ENCODE measurements around the gene KLRC2.
"Not testable (repeated sequence)": the region's sequence is repeated elsewhere in the genome, so short reads cannot be mapped to it uniquely, and the experiment has no call there.

KLRC2 gene

GRCh38 chr12:10404798-10405197 lies 31.0 kb downstream of the KLRC2 start:
- DNase-seq, result no peak

GRCh38 chr12:10400829-10401228 lies 35.0 kb downstream of the KLRC2 start:
- no peak for DNase-seq

DNA sequence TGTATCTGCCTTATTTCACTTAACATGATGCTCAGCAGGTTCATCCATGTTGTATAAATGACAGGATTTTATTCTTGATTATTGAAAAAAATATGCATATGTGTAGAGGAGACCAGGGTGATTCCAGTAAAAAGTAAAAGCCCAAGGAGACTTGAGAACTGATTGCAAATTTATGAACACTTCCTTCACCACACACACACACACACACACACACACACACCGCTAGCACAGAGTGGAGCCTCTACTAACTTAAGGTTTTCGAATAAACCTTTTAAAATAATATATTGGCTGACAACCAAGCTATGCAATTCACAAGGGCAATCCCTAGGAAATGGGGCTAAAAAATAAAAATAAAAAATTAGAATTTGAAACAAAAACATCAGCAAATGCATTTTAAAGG lies 37.6 kb downstream of the KLRC2 start:
- DNase-seq, result no peak

DNA sequence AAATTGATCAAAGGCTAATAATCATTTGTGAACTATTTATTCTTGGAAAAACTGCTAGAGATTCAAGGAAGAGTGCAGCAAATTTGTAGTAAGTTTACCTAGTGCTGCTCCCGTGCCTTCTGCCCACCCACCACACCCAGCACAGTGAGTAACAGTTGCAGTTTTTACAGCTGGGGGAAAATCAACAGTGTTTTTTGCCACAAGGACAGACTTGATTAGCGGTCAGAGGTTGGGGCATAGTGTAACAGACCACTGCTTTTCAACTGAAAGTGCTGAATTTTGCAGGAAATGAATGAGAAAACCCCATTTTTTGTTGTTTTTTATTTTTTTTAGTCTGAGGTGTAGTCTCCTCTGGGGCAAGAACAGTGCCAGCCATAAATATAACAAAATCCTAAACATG lies 38.5 kb downstream of the KLRC2 start:
- no peak for DNase-seq

- not testable (repeated sequence) for DNase-seq
Measured at GRCh38 chr12:10396176-10396575, 39.6 kb downstream of the KLRC2 start.

DNA sequence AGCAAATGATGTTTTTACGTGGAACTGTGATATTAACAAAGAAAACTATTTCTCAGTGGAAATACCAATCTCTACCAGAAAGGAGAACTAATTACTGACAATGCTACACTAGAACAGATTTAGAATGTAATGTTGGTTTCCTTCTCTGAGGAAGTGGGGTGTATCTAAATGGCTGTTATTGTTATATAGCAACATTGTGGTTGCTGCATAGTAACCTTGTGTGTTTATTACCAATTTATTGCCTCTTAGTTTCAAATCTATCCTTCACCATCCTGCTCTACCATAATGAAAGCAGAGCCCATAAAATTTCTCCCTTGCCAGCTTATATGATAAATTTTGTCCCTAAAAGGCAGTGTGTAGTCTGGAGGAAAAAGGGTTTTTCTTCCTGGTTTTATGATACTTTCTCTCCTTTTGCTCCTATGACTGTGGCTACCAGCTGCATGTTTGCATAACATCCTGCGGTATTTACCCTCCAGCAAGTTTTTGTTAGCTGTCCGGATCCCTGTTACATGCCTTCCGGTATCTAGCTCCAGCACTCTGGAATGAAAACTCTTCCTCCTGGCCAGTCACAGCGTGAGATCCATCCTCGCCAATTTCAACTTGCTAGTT lies 40.3 kb downstream of the KLRC2 start:
- DNase-seq, result no peak

- DNase-seq, result not testable (repeated sequence)
Measured at GRCh38 chr12:10394531-10395152, 41.2 kb downstream of the KLRC2 start.

DNA sequence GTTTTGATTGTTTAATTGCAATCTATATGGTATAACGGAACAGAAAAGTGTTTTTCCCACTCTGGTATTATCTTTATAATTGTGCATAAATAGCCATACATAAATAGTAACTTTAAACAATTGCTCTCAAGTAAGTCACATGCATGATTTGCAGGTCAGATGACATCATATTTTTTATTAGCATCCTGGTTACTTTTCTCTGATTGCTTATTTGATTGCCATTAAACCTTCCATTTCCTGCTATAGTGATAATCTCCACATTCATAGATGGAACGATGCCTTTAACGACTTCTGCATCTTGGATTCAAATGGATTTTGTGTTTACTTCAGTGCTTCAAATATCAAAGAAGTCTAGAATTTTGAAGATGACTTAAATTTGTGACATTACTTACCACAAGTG lies 42.5 kb downstream of the KLRC2 start:
- DNase-seq, result no peak

DNA sequence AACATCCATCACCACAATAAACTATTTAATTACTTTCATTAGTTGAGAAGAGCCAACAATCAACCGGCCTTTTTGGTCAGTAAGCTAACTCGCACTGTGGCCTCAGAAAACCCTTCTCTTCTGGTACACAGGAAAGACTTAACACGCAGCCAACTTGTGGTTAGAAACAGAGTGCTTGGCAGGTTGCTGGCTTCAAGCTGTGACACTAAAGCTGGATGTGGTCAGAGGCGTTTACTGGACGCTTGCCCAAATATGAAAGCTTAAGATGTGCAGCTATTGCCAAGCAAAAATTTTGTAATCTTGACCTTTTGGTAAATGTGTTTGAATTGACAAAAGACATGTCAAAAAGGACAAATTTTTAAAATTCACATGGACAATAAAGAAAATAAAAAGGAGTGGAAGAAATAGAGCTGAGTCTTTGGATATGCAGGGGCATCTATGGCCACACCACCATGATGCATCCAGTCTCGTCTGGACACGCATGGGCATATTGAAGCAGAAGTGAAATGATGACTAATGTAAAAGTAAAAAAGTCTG lies 43.3 kb downstream of the KLRC2 start:
- DNase-seq, result no peak

DNA sequence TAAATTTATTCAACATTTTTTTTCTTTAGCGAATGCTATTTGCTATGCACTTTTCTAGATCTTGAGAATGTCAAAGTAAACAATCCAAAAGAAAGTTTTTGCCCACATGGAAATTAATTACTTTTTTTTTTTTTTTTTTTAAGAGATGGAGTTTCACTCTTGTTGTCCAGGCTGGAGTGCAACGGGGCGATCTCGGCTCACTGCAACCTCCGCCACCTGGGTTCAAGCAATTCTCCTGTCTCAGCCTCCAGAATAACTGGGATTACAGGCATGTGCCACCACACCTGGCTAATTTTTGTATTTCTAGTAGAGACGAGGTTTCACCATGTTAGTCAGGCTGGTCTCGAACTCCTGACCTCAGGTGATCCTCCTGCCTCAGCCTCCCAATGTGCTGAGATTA lies 44.8 kb downstream of the KLRC2 start:
- not testable (repeated sequence) for DNase-seq

DNA sequence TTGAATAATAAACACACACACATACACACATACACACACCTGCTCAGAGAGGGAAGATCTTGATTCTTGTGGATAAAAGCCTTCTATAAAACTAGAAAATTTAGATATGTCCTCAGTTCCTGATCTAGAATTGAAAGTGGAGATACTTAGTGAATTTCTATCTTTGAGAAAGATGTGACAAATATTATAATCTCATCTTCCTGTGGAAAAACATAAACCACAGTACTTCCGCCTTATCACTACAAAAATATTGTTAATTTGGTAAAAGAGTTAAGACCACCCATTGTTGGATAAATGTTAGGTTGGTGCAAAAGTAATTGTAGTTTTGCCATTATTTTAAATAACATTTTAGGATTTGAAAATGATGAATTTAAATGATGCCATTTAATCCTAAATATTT lies 45.9 kb downstream of the KLRC2 start, which contains the start of gene KLRK1:
Gene KLRK1, minus strand, starts transcription at position 138 of the 400 bp plus-strand sequence. CDS start 1,231 bp downstream, outside the sequence.
- DNase-seq, result no peak

DNA sequence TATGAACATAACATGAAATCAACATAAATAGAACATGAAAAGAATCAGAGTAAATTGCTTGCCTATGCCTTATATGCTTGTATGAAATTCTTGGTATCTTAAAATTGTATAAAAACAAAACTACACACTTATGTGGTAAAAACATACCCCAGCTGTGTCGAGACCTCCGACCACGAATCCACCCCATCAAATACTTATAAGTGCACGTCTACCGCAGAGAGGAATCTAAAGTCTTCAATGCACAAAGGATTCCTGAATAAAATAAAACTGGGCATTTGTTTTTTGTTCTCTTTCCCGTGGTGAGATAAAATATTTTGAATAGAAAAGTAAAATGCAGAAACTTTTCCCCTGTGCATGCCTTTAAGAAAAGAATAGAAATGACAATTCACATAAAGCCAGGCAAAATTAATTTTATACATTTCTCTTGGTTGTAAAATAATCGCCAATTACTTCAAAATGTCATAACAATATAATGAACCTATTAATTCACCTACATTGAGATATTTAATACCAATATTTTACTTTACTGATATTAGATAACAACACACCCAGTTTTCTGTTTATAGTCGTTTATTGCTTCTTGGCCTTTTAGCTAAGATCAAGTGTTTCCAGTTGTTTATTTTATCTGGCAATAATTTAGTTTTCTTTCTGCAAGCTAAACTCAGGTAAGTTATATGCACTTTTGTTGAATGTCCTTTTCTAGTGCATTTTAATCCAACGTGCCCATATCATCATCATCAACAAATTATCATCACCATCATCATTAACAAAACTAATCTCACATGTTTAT lies 47.0 kb downstream of the KLRC2 start:
- DNase-seq, result no peak

DNA sequence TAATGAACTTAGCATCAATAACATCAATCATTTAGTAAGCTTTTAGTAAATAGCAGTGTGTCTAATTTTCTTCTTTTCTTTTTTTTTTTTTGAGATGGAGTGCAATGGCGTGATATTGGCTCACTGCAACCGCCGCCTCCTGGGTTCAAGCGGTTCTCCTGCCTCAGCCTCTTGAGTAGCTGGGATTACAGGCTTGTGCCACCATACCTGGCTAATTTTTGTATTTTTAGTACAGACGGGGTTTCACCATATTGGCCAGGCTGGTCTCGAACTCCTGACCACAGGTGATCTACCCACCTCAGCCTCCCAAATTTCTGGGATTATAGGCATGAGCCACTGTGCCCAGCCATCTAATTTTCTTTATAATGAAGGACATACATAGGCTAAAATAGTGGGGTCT lies 48.3 kb downstream of the KLRC2 start:
- not testable (repeated sequence) for DNase-seq

DNA sequence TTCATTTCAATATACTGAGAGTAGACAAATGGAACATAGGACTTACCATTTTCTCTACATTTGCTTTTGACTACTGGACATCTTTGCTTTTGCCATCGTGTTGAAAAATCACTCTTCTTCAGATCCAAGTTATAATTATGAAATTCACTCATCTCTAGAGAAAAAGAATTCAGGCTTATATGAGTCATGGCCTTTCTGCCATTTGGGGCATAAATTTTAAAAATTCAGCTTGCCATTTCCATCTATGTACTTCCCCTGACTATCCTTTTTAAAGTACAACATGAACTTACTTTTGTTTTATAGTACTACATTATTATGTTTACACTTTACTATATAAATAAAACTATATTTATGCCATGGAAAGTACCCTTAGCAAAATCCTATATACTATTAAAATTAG lies 49.0 kb downstream of the KLRC2 start:
- DNase-seq, result no peak

DNA sequence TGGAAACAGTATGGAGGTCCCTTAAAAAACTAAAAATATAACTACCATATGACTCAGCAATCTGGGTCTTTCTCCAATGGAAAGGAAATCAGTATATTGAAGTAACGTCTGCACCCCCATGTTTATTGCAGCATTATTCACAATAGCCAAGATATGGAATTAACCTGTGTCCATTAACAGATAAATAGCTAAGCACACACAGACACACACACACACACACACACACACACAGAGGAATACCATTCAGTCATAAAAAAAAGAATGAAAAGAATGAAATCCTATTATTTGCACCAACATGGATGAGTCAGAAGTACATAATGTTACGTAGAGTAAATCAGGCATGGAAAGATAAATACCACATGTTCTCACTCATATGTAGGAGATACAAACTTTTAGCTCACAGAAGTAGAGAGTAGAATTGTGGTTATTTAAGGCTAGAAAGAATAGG lies 50.6 kb downstream of the KLRC2 start:
- no peak for DNase-seq

DNA sequence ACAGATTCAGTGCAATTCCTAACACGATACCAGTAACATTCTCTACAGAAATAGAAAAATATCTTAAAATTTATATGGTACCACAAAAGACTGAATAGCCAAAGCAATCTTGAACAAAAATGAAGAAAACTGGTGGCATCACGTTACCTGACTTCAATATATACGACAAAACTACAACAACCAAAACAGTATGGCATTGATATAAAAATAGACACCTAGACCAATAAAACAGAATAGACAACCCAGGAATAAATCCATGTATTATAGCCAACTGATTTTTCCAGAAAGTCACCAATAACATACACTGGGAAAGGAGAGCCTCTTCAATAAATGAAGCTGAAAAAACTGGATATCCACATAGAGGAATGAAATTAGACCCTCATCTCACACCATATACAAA lies 51.6 kb downstream of the KLRC2 start:
- no peak for DNase-seq

DNA sequence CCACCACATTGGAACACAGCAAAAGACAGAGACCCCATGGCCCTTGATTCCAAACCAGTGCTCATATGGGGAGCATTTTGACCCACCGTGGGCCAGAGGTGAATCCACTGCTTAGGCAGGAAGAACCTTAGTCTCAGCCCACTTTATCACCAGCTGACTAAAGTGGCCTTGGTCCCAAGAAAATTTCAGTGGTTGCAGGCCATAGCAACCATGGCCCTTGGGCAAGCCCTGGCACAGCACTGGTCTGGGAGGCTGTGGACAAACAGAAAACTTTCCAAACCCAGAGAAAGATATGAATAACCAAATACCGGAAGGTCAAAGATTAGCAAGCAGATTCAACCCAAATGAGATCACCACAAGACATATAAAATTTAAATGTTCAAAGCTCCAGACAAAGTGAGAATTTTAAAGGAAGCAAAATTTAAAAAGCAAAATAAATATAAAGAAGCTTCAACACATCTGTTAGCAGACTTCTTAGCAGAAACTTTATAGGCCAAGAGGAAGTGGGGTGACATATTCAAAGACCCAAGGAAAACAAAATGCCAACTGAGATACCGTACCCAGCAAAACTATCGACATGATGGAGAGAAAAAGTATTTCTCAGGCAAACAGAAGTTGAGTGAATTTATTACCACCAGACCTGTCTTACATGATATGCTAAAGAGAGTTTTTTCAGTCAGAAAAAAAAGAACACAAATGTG lies 53.7 kb downstream of the KLRC2 start:
- DNase-seq, result no peak
